ENCODE results near the gene TRMT10C. TPM values are rescaled to one million over a fixed set of nuclear protein-coding genes. Genes with fewer than 3 reads are reported as not detected.
"Not testable (repeated sequence)": the region's sequence is repeated elsewhere in the genome, so short reads cannot be mapped to it uniquely, and the experiment has no call there.

TRMT10C gene
- total and polyA plus RNA-seq, 12 donors = 16.5 to 29.7 (median 23.7) TPM

DNA sequence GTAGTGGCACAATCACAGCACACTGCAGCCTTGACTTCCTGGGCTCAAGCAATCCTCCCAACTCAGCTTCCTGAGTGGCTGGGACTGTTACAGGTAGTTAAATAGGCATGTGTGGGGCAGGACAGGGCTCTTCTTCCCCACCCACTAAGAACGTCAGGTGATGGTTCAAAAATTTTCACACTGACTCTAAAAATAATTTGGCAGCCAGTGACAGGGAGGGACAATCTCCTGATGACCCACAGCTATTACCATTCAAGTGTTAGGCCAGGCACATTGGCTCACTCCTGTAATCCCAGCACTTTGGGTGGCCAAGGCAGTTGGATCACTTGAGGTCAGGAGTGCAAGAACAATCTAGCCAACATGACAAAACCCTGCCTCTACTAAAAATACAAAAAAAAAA lies 12.2 kb upstream of the TRMT10C start:
- no peaks in the 10 kb centered on the region for H3K4me1 ChIP-seq
- no peak for DNase-seq
- H3K4me3 ChIP-seq = no peak overlapping the region
- no peak overlapping the region for H3K27ac ChIP-seq
- no peaks in the 10 kb centered on the region for H3K36me3 ChIP-seq
- H3K9me3 ChIP-seq = no peaks in the 10 kb centered on the region
- TF ChIP-seq CTCF (IDR thresholded peaks at IDR 0.05) = no peak
- intact Hi-C loops (cut with DNase I) = no loop called here
- H3K27me3 ChIP-seq = no peaks in the 10 kb centered on the region
- WGBS, 2 donors = 21 to 43% methylated on average over 1 of the region's 1 CpG
- ATAC-seq = peak in 2 of 8 donors; percentile 47 to 64

DNA sequence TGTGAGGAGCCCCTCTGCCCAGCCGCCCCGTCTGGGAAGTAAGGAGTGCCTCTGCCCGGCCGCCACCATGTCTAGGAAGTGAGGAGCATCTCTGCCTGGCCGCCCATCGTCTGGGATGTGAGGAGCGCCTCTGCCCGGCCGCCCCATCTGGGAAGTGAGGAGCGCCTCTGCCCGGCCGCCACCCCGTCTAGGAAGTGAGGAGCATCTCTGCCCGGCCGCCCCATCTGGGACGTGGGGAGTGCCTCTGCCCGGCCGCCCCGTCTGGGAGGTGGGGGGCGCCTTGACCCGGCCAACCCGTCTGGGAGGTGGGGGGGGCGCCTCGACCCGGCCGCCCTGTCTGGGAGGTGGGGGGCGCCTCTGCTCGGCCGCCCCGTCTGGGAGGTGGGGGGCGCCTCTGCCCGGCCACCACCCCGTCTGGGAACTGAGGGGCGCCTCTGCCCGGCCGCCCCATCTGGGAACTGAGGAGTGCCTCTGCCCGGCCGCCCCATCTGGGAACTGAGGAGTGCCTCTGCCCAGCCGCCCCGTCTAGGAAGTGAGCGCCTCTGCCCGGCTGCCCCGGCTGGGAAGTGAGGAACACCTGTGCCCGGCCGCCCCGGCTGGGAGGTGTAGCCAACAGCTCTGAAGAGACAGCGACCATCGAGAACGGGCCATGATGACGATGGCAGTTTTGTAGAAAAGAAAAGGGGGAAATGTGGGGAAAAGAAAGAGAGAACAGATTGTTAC lies 10.1 kb upstream of the TRMT10C start:
- DNase-seq; ATAC-seq; H3K36me3 ChIP-seq; H3K9me3 ChIP-seq; intact Hi-C loops (cut with DNase I); H3K4me1 ChIP-seq; H3K27ac ChIP-seq; H3K4me3 ChIP-seq: not testable (repeated sequence)
- peaks cover 0 to 18% (median 6%) of the 10 kb centered on the region in 7 donors for H3K27me3 ChIP-seq
- 94 to 96% methylated on average over 42 to 50 of the region's 50 CpGs for WGBS, 2 donors

- H3K9me3 ChIP-seq; ATAC-seq; DNase-seq; H3K4me3 ChIP-seq; H3K36me3 ChIP-seq; H3K27ac ChIP-seq; intact Hi-C loops (cut with DNase I); H3K4me1 ChIP-seq: not testable (repeated sequence)
- 77 to 78% methylated on average over 5 of the region's 5 CpGs for WGBS, 2 donors
- peaks cover 0 to 25% (median 18%) of the 10 kb centered on the region in 7 donors for H3K27me3 ChIP-seq
Measured at GRCh38 chr3:101553381-101553780, 8.3 kb upstream of the TRMT10C start.

- H3K36me3 ChIP-seq = no peaks in the 10 kb centered on the region
- peaks cover 0 to 3% (median 0%) of the 10 kb centered on the region in 9 donors for H3K4me1 ChIP-seq
- peaks cover 0 to 40% (median 27%) of the 10 kb centered on the region in 7 donors for H3K27me3 ChIP-seq
- no peaks in the 10 kb centered on the region for H3K9me3 ChIP-seq
- DNase-seq = no peak
- H3K4me3 ChIP-seq = no peak overlapping the region
- no peak for TF ChIP-seq CTCF (IDR thresholded peaks at IDR 0.05)
- H3K27ac ChIP-seq = no peak overlapping the region
- intact Hi-C loops (cut with DNase I) = no loop called here
- 44 to 50% methylated on average over 3 of the region's 3 CpGs for WGBS, 2 donors
- ATAC-seq = no peak
Measured at GRCh38 chr3:101556064-101556463, 5.6 kb upstream of the TRMT10C start.

DNA sequence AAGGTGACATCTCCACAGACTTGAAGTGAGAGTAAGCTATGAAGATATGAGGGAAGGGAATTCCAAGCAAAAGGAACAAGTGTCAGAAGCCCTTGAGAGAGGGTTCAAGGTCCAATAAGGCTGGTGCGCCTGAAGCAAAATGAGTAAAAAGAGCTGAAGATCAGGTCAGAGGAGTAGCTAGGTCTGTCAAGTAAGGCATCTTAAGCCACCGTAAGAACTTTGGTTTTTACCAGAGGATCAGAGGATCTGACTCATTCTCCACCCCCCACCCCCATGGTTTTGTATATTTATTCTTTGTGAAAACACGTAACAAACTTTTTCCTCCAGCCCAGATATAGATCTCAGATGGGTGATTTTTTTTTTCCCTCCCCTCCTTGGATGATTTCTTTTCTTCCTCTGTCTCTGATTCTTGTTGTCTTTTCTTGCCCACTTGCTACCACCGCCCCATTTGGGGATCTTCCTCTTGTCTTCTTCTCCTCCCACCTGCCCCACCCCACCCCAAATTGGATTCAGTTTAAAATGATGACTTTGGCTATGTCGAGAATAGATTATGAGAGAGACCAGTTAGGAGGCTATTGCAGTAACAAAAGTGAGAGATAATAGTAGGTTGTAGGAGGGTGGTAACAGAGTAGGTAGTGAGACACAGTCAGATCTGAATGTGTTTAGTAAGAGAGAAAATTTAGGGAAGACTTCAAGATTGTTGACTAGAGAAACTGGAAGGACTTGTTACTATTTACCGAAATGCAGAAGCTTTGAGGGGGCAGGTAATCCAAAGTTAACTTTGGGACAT lies 6.1 kb downstream of the TRMT10C start:
- Histone ChIP-seq H3K27me3 (no peaks in the 10 kb centered on the region), H3K27ac (no peak overlapping the region), H3K4me1 (peaks cover 2 to 27% (median 11%) of the 10 kb centered on the region in 9 donors), H3K4me3 (no peak overlapping the region), H3K36me3 (peaks cover 0 to 33% (median 22%) of the 10 kb centered on the region in 9 donors), H3K9me3 (no peaks in the 10 kb centered on the region)
- DNase-seq (no peak), ATAC-seq (no peak)
- 94% methylated on average over 6 of the region's 6 CpGs for WGBS, 2 donors
- intact Hi-C loops (cut with DNase I) = loop anchor here in 1 of 10 donors (10.0 kb wide), 1 partner anchor 107 kb away; the partner anchor contains the start of gene ZBTB11
- TF ChIP-seq CTCF (IDR thresholded peaks at IDR 0.05) = no peak

Data from heart right ventricle (tissue), 16 donors.